Measurements from ENCODE around the gene MKX.
"Not testable (repeated sequence)": the region's sequence is repeated elsewhere in the genome, so short reads cannot be mapped to it uniquely, and the experiment has no call there.

MKX gene

GRCh38 chr10:27692663-27693062 lies 53.0 kb downstream of the MKX start:
- DNase-seq (ENCODE audit: low read depth in 3 of 3), result no peak

DNA sequence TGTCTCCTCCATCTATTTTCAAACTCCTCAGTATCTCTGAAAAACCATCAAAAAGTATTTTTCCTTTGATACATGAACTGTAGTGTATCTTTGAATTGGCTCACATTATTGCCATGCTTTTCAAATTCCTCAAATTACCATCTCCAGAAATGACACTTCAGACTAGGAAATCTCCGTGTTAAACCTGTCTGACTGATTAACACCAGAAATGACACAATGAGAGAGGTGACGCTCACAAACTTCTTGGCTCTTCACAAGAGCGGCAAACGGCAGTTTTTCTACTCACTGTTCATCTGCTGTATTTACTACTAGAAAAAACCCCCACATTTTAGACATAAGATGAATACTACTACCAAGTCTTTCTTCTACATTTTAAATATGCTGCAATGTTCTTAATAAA lies 56.6 kb downstream of the MKX start:
- DNase-seq (ENCODE audit: low read depth in 3 of 3), result no peak

DNA sequence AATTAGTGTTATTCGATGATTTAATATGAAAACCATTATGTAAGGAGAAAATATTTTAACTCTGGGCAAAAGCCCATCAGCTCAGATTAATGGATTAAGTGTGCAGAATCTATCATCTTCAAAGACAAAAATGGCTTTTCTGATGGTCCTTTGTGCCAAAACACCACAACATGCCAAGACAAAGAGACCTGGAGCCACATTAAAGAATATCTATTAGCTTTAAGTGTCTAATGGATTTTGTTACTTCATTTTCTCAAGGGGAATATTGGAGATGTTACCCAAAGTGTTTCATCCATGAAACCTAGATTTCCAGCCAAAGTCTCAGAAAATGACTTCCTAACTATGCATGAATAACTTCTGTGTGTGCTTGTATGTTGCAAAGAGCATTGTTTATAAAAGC lies 57.3 kb downstream of the MKX start:
- DNase-seq (ENCODE audit: low read depth in 3 of 3), result no peak

DNA sequence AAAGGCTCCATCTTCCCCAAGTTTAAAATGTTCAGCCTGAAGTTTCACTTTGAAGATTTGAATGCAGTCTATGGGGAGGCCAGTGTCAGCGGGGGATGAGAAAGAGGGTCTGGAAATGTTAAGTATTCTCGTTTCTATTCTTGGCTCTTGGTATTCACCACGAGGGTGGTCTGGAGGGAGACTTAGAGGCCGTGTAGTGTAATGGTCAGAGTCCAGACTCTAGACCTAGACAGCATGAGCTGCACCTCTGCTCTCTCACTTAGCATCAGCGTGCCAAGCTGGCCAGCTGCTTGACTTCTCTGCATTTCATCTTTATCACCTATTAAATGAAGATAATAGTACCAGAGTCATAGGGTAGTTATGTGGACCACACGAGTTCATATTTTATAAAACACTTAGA lies 57.9 kb downstream of the MKX start:
- DNase-seq (ENCODE audit: low read depth in 3 of 3), result no peak

- DNase-seq (ENCODE audit: low read depth in 3 of 3), result no peak
Measured at GRCh38 chr10:27687326-27687725, 58.3 kb downstream of the MKX start.

- DNase-seq (ENCODE audit: low read depth in 3 of 3), result no peak
Measured at GRCh38 chr10:27685681-27686080, 59.9 kb downstream of the MKX start.

- no peak for DNase-seq (ENCODE audit: low read depth in 3 of 3)
Measured at GRCh38 chr10:27683226-27683625, 62.4 kb downstream of the MKX start.

DNA sequence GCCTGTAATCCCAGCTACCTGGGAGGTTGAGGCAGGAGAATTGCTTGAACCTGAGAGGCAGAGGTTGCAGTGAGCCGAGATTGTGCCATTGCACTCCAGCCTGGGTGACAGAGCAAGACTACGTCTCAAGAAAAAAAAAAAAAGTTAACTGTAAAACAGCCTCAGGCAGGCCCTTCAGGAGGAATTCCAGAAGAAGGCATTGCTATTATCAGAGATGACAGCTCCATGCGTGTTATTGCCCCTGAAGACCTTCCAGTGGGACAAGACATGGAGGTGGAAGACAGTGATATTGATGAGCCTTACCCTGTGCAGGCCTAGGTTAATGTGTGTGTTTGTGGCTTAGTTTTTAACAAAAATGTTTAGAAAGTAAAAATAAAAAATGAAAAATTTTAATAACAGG lies 63.8 kb downstream of the MKX start:
- not testable (repeated sequence) for DNase-seq (ENCODE audit: low read depth in 3 of 3)

DNA sequence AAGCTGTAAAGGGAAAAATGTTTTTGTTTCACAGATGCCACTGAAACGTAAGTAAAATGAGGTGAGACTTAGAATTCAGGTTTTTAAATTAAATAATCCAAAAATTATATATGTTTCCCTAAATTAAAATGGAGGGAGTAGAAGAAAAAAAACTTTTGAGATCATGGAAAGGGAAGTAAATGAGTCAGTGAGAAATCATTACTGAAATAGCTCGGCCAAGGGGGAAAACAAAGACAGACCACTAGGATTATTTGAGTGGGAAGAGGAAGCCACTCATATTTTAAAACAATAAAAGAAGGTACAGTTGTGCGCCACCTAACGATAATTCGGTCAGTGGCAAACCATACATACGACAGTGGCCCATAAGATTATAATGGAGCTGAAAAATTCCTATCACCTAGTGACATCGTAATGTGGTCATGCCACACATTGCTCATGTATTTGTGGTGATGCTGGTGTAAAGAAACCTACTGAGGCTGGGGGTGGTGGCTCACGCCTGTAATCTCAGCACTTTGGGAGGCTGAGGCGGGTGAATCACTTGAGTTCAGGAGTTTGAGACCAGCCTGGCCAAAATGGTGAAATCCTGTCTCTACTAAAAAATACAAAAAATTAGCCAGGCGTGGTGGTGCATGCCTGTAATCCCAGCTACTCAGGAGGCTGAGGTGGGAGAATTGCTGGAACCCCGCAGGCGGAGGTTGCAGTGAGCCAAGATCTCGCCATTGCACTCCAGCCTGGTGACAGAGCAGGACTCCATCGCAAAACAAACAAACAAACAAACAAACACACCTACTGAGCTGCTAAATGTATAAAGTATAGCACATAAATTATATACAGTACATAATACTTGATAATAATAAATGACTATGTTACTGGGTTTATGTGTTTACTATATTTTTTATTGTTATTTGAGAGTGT lies 64.7 kb downstream of the MKX start:
- DNase-seq (ENCODE audit: low read depth in 3 of 3), result peak in 1 of 3 donors; percentile 1

GRCh38 chr10:27680006-27680557 lies 65.5 kb downstream of the MKX start:
- DNase-seq (ENCODE audit: low read depth in 3 of 3), result no peak

DNA sequence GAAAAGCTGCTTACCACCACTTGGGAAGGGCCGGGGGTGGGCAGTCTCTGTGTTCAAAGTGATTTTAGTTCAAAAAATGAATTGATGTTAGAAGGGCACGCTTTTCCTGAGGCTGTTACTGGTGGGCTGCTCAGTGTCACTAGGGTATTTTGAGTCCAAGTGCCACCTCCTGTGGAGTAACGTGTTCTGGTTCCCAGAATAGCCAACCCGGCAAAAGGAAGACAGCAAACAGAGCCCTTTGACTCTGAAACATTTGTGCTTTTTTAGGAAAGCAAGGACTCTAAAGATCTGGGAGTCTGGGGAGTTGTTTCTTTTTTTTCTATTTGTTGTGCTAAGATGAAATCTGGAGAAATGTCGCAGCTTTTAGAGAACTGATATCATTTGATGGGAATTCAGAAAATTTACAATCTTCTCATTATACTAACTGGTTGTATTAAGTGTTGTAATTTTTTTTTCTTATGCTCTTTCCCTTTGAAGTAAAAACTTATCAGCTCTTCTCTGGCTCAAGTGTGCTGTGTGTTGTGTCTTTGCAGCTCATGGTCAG lies 66.2 kb downstream of the MKX start:
- no peak for DNase-seq (ENCODE audit: low read depth in 3 of 3)

DNA sequence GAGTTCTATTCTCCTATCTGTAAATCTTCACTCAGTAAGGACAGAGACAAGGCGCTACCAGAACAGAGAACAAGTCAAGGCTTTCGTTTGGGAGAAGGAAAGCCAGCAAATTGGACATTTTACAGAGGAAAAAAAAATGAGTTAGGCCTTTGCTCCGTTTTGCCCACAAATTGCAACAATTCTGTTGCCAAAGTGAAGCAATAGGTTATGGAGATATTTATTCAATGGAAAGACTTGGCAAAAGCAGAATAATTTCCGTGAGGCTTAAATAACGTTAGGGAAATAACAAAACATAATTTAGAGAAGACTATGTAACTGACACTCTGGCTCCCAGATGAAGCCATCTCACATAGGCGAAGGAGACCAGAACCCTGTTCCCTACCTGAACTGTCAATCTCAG lies 67.5 kb downstream of the MKX start:
- no peak for DNase-seq (ENCODE audit: low read depth in 3 of 3)

DNA sequence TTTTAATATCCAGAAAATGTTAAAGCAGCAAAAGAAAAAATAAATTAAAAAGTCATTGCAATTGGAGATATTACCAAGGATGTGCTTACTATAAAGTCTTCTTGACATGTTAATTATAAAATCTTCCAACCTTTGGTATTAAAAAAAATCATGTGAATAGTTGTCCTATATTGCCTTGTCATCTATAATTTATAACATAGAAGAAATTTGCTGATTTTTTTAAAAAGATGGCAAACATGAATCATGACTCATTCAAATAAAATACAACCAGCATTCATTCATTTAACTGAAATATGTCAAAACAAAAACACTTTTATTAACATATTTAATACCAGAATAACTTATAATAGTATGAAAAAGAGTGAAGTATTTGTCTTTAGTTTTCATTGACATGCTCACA lies 72.6 kb downstream of the MKX start:
- no peak for DNase-seq (ENCODE audit: low read depth in 3 of 3)

DNA sequence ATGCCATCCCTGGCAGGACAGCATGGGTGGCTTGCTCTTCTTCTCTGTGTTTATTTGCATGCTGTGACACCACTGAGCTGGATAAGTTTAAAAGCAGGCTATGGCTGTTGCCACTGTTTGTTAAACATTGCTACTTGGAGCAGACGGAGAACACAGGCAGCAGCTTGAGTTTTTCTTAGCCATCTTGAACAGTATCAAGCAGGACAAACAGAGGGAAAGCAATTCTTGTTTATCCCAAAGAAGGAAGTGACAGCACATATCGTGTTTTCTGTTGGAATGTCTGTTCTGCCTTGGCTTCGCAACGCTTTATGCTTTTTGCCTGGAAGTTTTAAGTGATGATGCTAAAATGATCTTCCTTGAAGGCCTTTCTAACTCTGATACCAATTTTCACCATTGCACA lies 73.8 kb downstream of the MKX start:
- no peak for DNase-seq (ENCODE audit: low read depth in 3 of 3)

GRCh38 chr10:27664461-27664860 lies 81.2 kb downstream of the MKX start:
- DNase-seq (ENCODE audit: low read depth in 3 of 3), result no peak

DNA sequence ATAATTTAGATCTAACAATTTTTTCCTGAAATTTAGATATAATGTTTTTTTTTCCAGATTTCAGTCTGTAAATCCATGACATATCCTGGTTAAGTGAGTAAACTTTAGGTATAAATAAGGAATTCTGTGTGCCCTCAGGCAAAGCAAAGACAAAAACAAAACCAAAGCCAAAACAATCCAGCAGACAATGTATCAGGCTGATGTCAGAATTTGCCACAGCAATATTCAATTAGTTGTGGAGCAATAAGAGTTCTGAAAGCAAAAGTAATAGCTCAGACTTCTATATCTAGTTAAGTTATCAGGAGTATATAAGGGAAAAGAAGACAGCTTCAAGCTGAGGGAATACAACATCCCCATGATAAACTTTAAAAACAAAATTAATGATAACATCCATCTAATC lies 82.0 kb downstream of the MKX start:
- DNase-seq (ENCODE audit: low read depth in 3 of 3), result no peak

DNA sequence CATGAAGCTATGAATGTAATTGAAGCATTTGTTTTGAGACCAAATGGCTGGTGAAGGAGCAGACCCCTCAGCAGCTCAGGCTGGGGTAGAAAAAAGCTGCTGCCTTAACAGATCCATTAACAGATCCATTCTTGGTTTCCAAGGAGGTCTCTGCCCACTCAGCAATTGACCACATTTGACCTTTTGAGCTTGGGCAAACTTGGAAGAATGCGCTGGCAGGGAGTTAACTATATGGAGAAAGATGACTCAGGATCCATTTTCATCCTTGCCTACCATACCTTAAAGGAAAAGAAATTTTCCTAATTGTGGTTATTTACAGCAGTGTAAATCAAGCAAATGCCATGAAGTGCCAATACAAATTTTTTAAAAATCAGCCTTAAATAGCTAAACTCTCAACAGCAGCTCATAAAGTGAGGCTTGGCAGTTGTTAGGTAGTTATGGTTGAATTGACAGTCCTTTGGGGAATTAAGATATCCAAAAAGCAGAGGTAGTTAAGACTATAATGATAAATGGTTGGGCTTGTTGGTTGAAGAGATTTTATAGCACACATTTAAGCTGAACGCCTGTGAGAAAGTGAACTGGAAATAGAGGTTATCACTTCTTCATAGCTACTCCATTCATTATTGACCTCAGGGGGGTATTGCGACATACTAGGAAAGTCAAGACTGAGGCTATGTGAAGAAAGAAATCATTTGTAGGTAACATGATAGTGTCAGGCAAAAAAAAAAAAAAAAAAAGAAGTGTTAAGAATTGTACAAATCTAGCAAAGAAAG lies 83.9 kb downstream of the MKX start:
- DNase-seq (ENCODE audit: low read depth in 3 of 3), result no peak

GRCh38 chr10:27660711-27661110 lies 84.9 kb downstream of the MKX start:
- DNase-seq (ENCODE audit: low read depth in 3 of 3), result no peak

GRCh38 chr10:27660268-27660667 lies 85.4 kb downstream of the MKX start:
- no peak for DNase-seq (ENCODE audit: low read depth in 3 of 3)

GRCh38 chr10:27659786-27660185 lies 85.8 kb downstream of the MKX start:
- DNase-seq (ENCODE audit: low read depth in 3 of 3), result no peak

GRCh38 chr10:27658788-27659187 lies 86.8 kb downstream of the MKX start:
- no peak for DNase-seq (ENCODE audit: low read depth in 3 of 3)

DNA sequence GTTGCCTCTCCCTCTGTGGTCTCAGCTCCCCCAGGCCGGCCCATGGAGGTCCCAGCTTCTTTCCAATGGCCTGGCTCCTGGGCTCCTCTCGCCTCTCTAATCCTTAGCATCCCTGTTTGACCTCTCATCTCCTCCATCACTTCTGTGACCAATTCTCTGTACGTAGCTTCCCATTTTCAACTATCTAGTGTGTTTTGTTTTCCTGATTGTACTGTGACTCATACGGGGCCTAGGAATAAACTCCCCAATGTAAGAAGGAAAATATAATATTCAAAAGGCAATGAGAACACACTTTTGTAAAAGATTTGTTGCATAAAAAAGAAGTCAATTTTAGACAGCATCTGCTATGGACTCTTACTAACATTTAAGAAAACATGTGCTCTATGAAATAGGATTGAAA lies 90.3 kb downstream of the MKX start:
- DNase-seq (ENCODE audit: low read depth in 3 of 3), result no peak

GRCh38 chr10:27654284-27654683 lies 91.3 kb downstream of the MKX start:
- no peak for DNase-seq (ENCODE audit: low read depth in 3 of 3)
